Endothelial cell of umbilical vein (primary cell): Measurements from ENCODE around the gene KAZN. TPM values are rescaled to one million over a fixed set of nuclear protein-coding genes. Genes with fewer than 3 reads are reported as not detected.

Experiments used
- BruUV-seq: library from RNA; stranded (reverse); fragments of 400-500 nt; replicated peaks from 2 replicates; lab custom pipeline; 2021; lab: Mats Ljungman, UMichigan
- CTCF ChIA-PET: fragments of 300-600, 350-600 bp; sonication (Branson Sonifier 250); formaldehyde crosslinking; loops from one replicate; lab custom pipeline; 2021; ENCODE audit warnings: antibody characterized with exemption, inconsistent platforms; lab: Charles Lee
- POLR2A ChIA-PET: fragments of 300-600, 350-600 bp; sonication (Branson Sonifier 250); formaldehyde crosslinking; loops from one replicate; lab custom pipeline; 2021; ENCODE audit warnings: antibody characterized with exemption, inconsistent platforms; lab: Charles Lee
- DNase-seq: peaks from one replicate; pipeline ENCODE4 v3.0.0-alpha.2; 2011; ENCODE audit warnings: low read depth, low spot score
- FAIRE-seq: peaks from 2 replicates; lab custom pipeline; 2011; peaks lifted over from hg19 to GRCh38; lab: Jason Lieb, UNC
- H2AFZ ChIP-seq: 2 replicates; pipeline ENCODE4 v1.6.0; 2012; ENCODE audit warnings: low read depth, low read length, control low read depth, inconsistent platforms
- H3K27ac ChIP-seq: 2 replicates; pipeline ENCODE4 v1.5.1; 2011; ENCODE audit warnings: low read depth, mild to moderate bottlenecking, control low read depth, low read length, moderate library complexity; ENCODE audit not compliant: insufficient read depth
- H3K27me3 ChIP-seq, 2 experiments: 2 replicates each; pipeline versions ENCODE4 v1.6.0 to v1.6.1; 2011; ENCODE audit warnings: low read length in 2 of 2, mixed read lengths in 1 of 2; ENCODE audit not compliant: control insufficient read depth in 2 of 2, insufficient read depth in 2 of 2
- H3K36me3 ChIP-seq, 2 experiments: 2 replicates in 1 of 2; 3 replicates in 1 of 2; pipeline ENCODE4 v1.5.1; 2011; ENCODE audit warnings: low read length in 2 of 2, mild to moderate bottlenecking in 1 of 2, moderate library complexity in 1 of 2; ENCODE audit not compliant: control insufficient read depth in 2 of 2, insufficient read depth in 2 of 2; ENCODE audit errors: extremely low read depth in 1 of 2
- H3K4me1 ChIP-seq: 3 replicates; pipeline ENCODE4 v1.5.1; 2011; ENCODE audit warnings: mild to moderate bottlenecking, low read length; ENCODE audit not compliant: control insufficient read depth, insufficient read depth; ENCODE audit errors: extremely low read depth
- H3K4me2 ChIP-seq: 2 replicates; pipeline ENCODE4 v1.6.1; 2011; ENCODE audit warnings: low read length, control low read depth, mixed read lengths; ENCODE audit not compliant: insufficient read depth
- H3K4me3 ChIP-seq, 3 experiments: fragments of 200-600 bp in 1 of 3; sonication (generic), shearing (Covaris generic) in 1 of 3; replicated peaks in 1 of 3; 2 replicates each; pipeline ENCODE4 v1.5.1; 2011 to 2016; ENCODE audit warnings: control low read depth in 3 of 3, low read length in 3 of 3, mild to moderate bottlenecking in 2 of 3, inconsistent platforms in 1 of 3, low read depth in 1 of 3, moderate library complexity in 1 of 3; ENCODE audit not compliant: insufficient read depth in 1 of 3
- H3K79me2 ChIP-seq: 2 replicates; pipeline ENCODE4 v1.6.0; 2012; ENCODE audit warnings: low read length, inconsistent platforms; ENCODE audit not compliant: control insufficient read depth, insufficient read depth
- H3K9ac ChIP-seq: replicated peaks from 2 replicates; pipeline ENCODE3; 2011; ENCODE audit warnings: low read length, control low read depth; ENCODE audit not compliant: insufficient read depth; ENCODE audit errors: extremely low read depth
- H3K9me1 ChIP-seq: replicated peaks from 3 replicates; pipeline ENCODE4 v1.6.0; 2011; ENCODE audit warnings: mild to moderate bottlenecking, low read length; ENCODE audit not compliant: control insufficient read depth, insufficient read depth; ENCODE audit errors: extremely low read depth
- H3K9me3 ChIP-seq: replicated peaks from 2 replicates; pipeline ENCODE4 v1.5.1; 2012; ENCODE audit warnings: low read length, inconsistent platforms; ENCODE audit not compliant: control insufficient read depth, insufficient read depth
- H4K20me1 ChIP-seq: replicated peaks from 2 replicates; pipeline ENCODE3; 2011; ENCODE audit warnings: mild to moderate bottlenecking, low read length; ENCODE audit not compliant: control insufficient read depth, insufficient read depth; ENCODE audit errors: extremely low read depth
- EZH2 ChIP-seq: IDR thresholded peaks from 2 replicates; pipeline ENCODE4 v1.6.1; 2012; ENCODE audit warnings: borderline replicate concordance, low read depth, mild to moderate bottlenecking, moderate library complexity, low read length, inconsistent platforms; ENCODE audit not compliant: severe bottlenecking
- FOS ChIP-seq: IDR thresholded peaks from 2 replicates; pipeline ENCODE4 v1.6.1; 2011; ENCODE audit warnings: mild to moderate bottlenecking, low read length, moderate library complexity, borderline replicate concordance; ENCODE audit not compliant: insufficient read depth
- GATA2 ChIP-seq: IDR thresholded peaks from 2 replicates; pipeline ENCODE4 v1.7.0; 2011; ENCODE audit warnings: low read depth, mild to moderate bottlenecking, moderate library complexity, mixed read lengths, low read length; ENCODE audit not compliant: insufficient read length, insufficient read depth
- JUN ChIP-seq: IDR thresholded peaks from 2 replicates; pipeline ENCODE4 v1.6.1; 2011; ENCODE audit warnings: borderline replicate concordance, low read depth; ENCODE audit not compliant: insufficient read length, insufficient read depth
- MYC ChIP-seq: IDR thresholded peaks from one replicate; pipeline ENCODE4 v1.6.1; 2011; ENCODE audit warnings: mild to moderate bottlenecking, low read depth, low read length
- POLR2A ChIP-seq: IDR thresholded peaks from 2 replicates; pipeline ENCODE4 v1.6.1; 2012; ENCODE audit warnings: low read depth, mild to moderate bottlenecking, control low read depth, low read length
- POLR2AphosphoS5 ChIP-seq: IDR thresholded peaks from 2 replicates; pipeline ENCODE4 v1.6.1; 2012; ENCODE audit warnings: low read depth, mild to moderate bottlenecking, control low read depth, low read length, moderate library complexity; ENCODE audit not compliant: insufficient read depth
- dilution Hi-C: fragments of 300-500 bp; cut with MboI; formaldehyde crosslinking; loops from one replicate; pipeline ENCODE4 v1.15.0; 2019; ENCODE audit warnings: low sequenced_read_pairs; ENCODE audit not compliant: extremely low pct_ligation_motif_present
- intact Hi-C: fragments of 100-400 bp; cut with micrococcal nuclease; formaldehyde crosslinking; loops from one replicate; pipeline ENCODE4 v1.10.0; 2022
- polyA plus RNA-seq, 4 experiments: library from polyadenylated mRNA; depleted of rRNA in 3 of 4; stranded (reverse) in 3 of 4; unstranded in 1 of 4; fragments of >200 nt; gene quantifications; 2 replicates each; pipeline versions ENCODE4 v1.2.1 to v1.2.3, GENCODE V29; 2011 to 2012; ENCODE audit warnings: missing spikeins in 1 of 4
- total RNA-seq: library from RNA; stranded (reverse); gene quantifications from 2 replicates; pipeline ENCODE4 v1.2.3, GENCODE V29; 2021
- TF ChIP-seq, protein P1 (sequence below), 2 donors: IDR thresholded peaks; 1 replicate in 1 of 2; 2 replicates in 1 of 2; pipeline ENCODE4 v1.5.1; 2011; ENCODE audit warnings: low read length in 2 of 2, mild to moderate bottlenecking in 2 of 2, moderate library complexity in 2 of 2, control low read depth in 1 of 2, inconsistent platforms in 1 of 2, low read depth in 1 of 2; ENCODE audit not compliant: insufficient read depth in 1 of 2; ENCODE audit errors: extremely low read depth in 1 of 2
- TF ChIP-seq, protein P2 (sequence below): IDR thresholded peaks from 2 replicates; pipeline ENCODE4 v1.6.1; 2011; ENCODE audit not compliant: insufficient read depth, insufficient read length

Gene KAZN
- total and polyA plus RNA-seq, 2 donors (not counting 3 experiments of a cell fraction or from before 2014, with no cell fraction given), result 1.6 to 5.8 TPM

DNA sequence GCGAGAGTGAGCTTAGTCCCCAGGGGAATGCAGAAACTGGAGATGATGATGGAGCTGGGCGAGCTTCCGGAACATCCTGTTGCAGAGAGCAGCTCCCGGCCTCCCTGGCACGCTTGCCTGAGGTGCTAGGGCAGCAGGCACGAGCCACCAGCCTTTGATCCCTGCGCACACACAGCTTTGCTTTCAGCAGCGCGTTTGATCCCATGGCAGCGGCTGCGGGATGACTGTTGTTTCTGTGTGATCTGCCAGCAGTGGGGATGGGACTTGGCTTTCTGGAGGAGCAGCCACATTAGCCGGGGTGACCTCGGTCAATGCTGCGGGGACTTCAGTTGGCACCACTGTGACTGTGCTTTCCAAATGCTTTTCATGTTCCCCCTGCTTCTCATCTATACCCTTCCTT, 193.2 kb downstream of the KAZN start:
- BruUV-seq, result no TSS peak
- dilution Hi-C loops, result no loop called here
- CTCF ChIA-PET, result no interaction called here

More for the DNA sequence above, 193.2 kb downstream of the KAZN start:
- Histone ChIP-seq H4K20me1 (no peaks in the 10 kb centered on the region), H2AFZ (no peak overlapping the region), H3K4me3 (no peak overlapping the region), H3K4me2 (no peak overlapping the region), H3K4me1 (no peaks in the 10 kb centered on the region), H3K9ac (no peak overlapping the region), H3K36me3 (no peaks in the 10 kb centered on the region), H3K79me2 (no peaks in the 10 kb centered on the region), H3K27ac (no peak overlapping the region), H3K9me1 (no peaks in the 10 kb centered on the region), H3K27me3 (no peaks in the 10 kb centered on the region), H3K9me3 (no peaks in the 10 kb centered on the region)
- no peak for DNase-seq
- intact Hi-C loops, result no loop called here
- no peak for TF ChIP-seq POLR2AphosphoS5
- no peak for TF ChIP-seq JUN
- TF ChIP-seq, protein P1, sequence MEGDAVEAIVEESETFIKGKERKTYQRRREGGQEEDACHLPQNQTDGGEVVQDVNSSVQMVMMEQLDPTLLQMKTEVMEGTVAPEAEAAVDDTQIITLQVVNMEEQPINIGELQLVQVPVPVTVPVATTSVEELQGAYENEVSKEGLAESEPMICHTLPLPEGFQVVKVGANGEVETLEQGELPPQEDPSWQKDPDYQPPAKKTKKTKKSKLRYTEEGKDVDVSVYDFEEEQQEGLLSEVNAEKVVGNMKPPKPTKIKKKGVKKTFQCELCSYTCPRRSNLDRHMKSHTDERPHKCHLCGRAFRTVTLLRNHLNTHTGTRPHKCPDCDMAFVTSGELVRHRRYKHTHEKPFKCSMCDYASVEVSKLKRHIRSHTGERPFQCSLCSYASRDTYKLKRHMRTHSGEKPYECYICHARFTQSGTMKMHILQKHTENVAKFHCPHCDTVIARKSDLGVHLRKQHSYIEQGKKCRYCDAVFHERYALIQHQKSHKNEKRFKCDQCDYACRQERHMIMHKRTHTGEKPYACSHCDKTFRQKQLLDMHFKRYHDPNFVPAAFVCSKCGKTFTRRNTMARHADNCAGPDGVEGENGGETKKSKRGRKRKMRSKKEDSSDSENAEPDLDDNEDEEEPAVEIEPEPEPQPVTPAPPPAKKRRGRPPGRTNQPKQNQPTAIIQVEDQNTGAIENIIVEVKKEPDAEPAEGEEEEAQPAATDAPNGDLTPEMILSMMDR (IDR thresholded peaks at IDR 0.05; ENCODE audit: extremely low read depth in 1 of 2, insufficient read depth in 1 of 2, low read depth in 1 of 2, low read length in 2 of 2), result no peak
- no peak for TF ChIP-seq FOS
- no peak for TF ChIP-seq POLR2A
- TF ChIP-seq, protein P2, sequence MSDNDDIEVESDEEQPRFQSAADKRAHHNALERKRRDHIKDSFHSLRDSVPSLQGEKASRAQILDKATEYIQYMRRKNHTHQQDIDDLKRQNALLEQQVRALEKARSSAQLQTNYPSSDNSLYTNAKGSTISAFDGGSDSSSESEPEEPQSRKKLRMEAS, result no peak
- no peak for TF ChIP-seq EZH2
- TF ChIP-seq MYC, result no peak
- no peak for TF ChIP-seq GATA2
- POLR2A ChIA-PET, result no interaction called here
- no peak for FAIRE-seq
